GM23338 (cell line): ENCODE results near the gene CHAC1. TPM values are rescaled to one million over a fixed set of nuclear protein-coding genes. Genes with fewer than 3 reads are reported as not detected.

Experiments
- ATAC-seq: fragments of 200-7000 bp; cut with Tn5 transposase; 3 replicates; pipeline ENCODE4 v1.9.1; 2020
- DNase-seq: peaks from one replicate; pipeline ENCODE4 v3.0.0-alpha.2; 2015; ENCODE audit warnings: low spot score
- H2AFZ ChIP-seq: fragments of 200-600 bp; sonication (generic); 2 replicates; pipeline ENCODE4 v1.8.0; 2016; ENCODE audit warnings: antibody characterized with exemption, mild to moderate bottlenecking, moderate library complexity
- H3F3A ChIP-seq: fragments of 200-600 bp; sonication (generic); replicated peaks from 2 replicates; pipeline ENCODE4 v1.8.0; 2017; ENCODE audit warnings: antibody characterized with exemption, mixed run types, low read depth
- H3K27ac ChIP-seq: fragments of 200-600 bp; sonication (generic); 2 replicates; pipeline ENCODE4 v1.6.1; 2016; ENCODE audit warnings: low read depth
- H3K27me3 ChIP-seq: fragments of 200-600 bp; sonication (generic); 2 replicates; pipeline ENCODE4 v1.8.0; 2016; ENCODE audit warnings: mild to moderate bottlenecking, mixed run types, moderate library complexity; ENCODE audit not compliant: insufficient read depth
- H3K36me3 ChIP-seq: fragments of 200-600 bp; sonication (generic); 2 replicates; pipeline ENCODE4 v1.8.0; 2016; ENCODE audit warnings: mild to moderate bottlenecking; ENCODE audit not compliant: insufficient read depth
- H3K4me1 ChIP-seq: fragments of 200-600 bp; sonication (generic); 2 replicates; pipeline ENCODE4 v1.8.0; 2016; ENCODE audit warnings: mild to moderate bottlenecking, moderate library complexity; ENCODE audit not compliant: insufficient read depth
- H3K4me2 ChIP-seq: fragments of 200-600 bp; sonication (generic); 2 replicates; pipeline ENCODE4 v1.7.1; 2017; ENCODE audit warnings: mixed run types
- H3K4me3 ChIP-seq: fragments of 200-600 bp; sonication (generic); 2 replicates; pipeline ENCODE4 v1.6.1; 2016; ENCODE audit warnings: mixed run types
- H3K79me2 ChIP-seq: fragments of 200-600 bp; sonication (generic); replicated peaks from 2 replicates; pipeline ENCODE4 v1.8.0; 2017; ENCODE audit warnings: mild to moderate bottlenecking; ENCODE audit not compliant: insufficient read depth
- H3K9me2 ChIP-seq: fragments of 200-600 bp; sonication (generic); 2 replicates; pipeline ENCODE4 v1.8.0; 2017; ENCODE audit not compliant: insufficient read depth
- H4K20me1 ChIP-seq: fragments of 200-600 bp; sonication (generic); replicated peaks from 2 replicates; pipeline ENCODE4 v1.8.0; 2017; ENCODE audit warnings: mild to moderate bottlenecking; ENCODE audit not compliant: insufficient read depth
- H3K27ac Mint-ChIP-seq: 2 replicates; pipeline ENCODE4 v1.8.0; 2020; ENCODE audit warnings: inconsistent platforms, mild to moderate bottlenecking, moderate library complexity, mixed read lengths
- H3K27me3 Mint-ChIP-seq: 3 replicates; pipeline ENCODE4 v1.8.0; 2022; ENCODE audit warnings: low read depth, mild to moderate bottlenecking, moderate library complexity, mixed read lengths, inconsistent platforms; ENCODE audit not compliant: insufficient read depth, poor library complexity
- H3K36me3 Mint-ChIP-seq: 3 replicates; pipeline ENCODE4 v1.8.0; 2021; ENCODE audit warnings: low read depth, mild to moderate bottlenecking, inconsistent platforms, moderate library complexity, mixed read lengths
- H3K4me1 Mint-ChIP-seq: 3 replicates; pipeline ENCODE4 v1.8.0; 2020; ENCODE audit warnings: mild to moderate bottlenecking, inconsistent platforms, mixed read lengths
- H3K4me3 Mint-ChIP-seq: 3 replicates; pipeline ENCODE4 v1.8.0; 2021; ENCODE audit warnings: moderate library complexity, mild to moderate bottlenecking, inconsistent platforms, mixed read lengths
- H3K9me3 Mint-ChIP-seq: 3 replicates; pipeline ENCODE4 v1.8.0; 2020; ENCODE audit warnings: moderate library complexity, mild to moderate bottlenecking, inconsistent platforms, mixed read lengths
- JUNB ChIP-seq: IDR thresholded peaks from one replicate; pipeline ENCODE4 v1.6.1; 2016; ENCODE audit warnings: antibody characterized with exemption; ENCODE audit not compliant: unreplicated experiment
- STAT1 ChIP-seq: IDR thresholded peaks from one replicate; pipeline ENCODE4 v1.6.1; 2016; ENCODE audit warnings: antibody characterized with exemption; ENCODE audit not compliant: unreplicated experiment
- polyA plus RNA-seq: library from polyadenylated mRNA; unstranded; fragments of >200 nt; fragmentation: Nextera tagmentation; extraction: Ambion mirVana; gene quantifications from 2 replicates; pipeline ENCODE4 v1.2.1, GENCODE V29; 2016
- total RNA-seq: library from RNA; depleted of rRNA; stranded (reverse); fragments of >200 nt; shearing (Covaris generic); gene quantifications from 2 replicates; pipeline ENCODE4 v1.2.3, GENCODE V29; 2014
- TF ChIP-seq, protein P1 (sequence below): fragments of 250-450 bp; sonication (Bioruptor Pico); IDR thresholded peaks from 2 replicates; pipeline ENCODE4 v1.5.0; 2020; ENCODE audit warnings: mild to moderate bottlenecking, moderate library complexity
- TF ChIP-seq, protein P2 (sequence below): IDR thresholded peaks from 2 replicates; pipeline ENCODE4 v1.6.1; 2016; ENCODE audit warnings: antibody characterized with exemption
- TF ChIP-seq, protein P3 (sequence below), 2 experiments: fragments of 200-600 bp in 1 of 2; sonication (generic) in 1 of 2; conservative IDR thresholded peaks; 2 replicates each; pipeline versions ENCODE4 v1.5.1 to v1.6.1; 2016 to 2017; ENCODE audit warnings: antibody characterized with exemption in 2 of 2, low read depth in 2 of 2, mild to moderate bottlenecking in 2 of 2, moderate library complexity in 1 of 2

Gene CHAC1
- total and polyA plus RNA-seq, 2 experiments from 2014 or later, result 73.0 to 124 TPM

DNA sequence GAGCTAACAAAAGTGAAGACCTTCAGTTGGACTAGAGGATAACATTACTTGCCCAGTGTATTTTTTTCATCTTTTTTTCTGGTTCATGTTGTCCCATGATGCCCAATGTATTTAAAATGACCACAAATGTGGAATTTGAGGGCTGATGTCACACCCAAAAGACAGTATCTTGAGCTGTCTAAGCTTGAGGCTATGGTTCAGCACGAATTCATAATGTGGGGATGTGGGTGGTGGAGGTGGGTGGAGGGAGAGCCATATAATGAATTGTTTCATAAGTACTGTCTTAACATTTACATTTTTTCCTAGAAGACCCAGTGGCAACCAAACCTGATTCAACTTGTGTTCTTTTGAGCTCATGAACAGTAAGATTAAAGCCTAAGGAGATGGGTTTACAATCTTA lies 37.5 kb downstream of the CHAC1 start (continued):
- TF ChIP-seq, protein P1, sequence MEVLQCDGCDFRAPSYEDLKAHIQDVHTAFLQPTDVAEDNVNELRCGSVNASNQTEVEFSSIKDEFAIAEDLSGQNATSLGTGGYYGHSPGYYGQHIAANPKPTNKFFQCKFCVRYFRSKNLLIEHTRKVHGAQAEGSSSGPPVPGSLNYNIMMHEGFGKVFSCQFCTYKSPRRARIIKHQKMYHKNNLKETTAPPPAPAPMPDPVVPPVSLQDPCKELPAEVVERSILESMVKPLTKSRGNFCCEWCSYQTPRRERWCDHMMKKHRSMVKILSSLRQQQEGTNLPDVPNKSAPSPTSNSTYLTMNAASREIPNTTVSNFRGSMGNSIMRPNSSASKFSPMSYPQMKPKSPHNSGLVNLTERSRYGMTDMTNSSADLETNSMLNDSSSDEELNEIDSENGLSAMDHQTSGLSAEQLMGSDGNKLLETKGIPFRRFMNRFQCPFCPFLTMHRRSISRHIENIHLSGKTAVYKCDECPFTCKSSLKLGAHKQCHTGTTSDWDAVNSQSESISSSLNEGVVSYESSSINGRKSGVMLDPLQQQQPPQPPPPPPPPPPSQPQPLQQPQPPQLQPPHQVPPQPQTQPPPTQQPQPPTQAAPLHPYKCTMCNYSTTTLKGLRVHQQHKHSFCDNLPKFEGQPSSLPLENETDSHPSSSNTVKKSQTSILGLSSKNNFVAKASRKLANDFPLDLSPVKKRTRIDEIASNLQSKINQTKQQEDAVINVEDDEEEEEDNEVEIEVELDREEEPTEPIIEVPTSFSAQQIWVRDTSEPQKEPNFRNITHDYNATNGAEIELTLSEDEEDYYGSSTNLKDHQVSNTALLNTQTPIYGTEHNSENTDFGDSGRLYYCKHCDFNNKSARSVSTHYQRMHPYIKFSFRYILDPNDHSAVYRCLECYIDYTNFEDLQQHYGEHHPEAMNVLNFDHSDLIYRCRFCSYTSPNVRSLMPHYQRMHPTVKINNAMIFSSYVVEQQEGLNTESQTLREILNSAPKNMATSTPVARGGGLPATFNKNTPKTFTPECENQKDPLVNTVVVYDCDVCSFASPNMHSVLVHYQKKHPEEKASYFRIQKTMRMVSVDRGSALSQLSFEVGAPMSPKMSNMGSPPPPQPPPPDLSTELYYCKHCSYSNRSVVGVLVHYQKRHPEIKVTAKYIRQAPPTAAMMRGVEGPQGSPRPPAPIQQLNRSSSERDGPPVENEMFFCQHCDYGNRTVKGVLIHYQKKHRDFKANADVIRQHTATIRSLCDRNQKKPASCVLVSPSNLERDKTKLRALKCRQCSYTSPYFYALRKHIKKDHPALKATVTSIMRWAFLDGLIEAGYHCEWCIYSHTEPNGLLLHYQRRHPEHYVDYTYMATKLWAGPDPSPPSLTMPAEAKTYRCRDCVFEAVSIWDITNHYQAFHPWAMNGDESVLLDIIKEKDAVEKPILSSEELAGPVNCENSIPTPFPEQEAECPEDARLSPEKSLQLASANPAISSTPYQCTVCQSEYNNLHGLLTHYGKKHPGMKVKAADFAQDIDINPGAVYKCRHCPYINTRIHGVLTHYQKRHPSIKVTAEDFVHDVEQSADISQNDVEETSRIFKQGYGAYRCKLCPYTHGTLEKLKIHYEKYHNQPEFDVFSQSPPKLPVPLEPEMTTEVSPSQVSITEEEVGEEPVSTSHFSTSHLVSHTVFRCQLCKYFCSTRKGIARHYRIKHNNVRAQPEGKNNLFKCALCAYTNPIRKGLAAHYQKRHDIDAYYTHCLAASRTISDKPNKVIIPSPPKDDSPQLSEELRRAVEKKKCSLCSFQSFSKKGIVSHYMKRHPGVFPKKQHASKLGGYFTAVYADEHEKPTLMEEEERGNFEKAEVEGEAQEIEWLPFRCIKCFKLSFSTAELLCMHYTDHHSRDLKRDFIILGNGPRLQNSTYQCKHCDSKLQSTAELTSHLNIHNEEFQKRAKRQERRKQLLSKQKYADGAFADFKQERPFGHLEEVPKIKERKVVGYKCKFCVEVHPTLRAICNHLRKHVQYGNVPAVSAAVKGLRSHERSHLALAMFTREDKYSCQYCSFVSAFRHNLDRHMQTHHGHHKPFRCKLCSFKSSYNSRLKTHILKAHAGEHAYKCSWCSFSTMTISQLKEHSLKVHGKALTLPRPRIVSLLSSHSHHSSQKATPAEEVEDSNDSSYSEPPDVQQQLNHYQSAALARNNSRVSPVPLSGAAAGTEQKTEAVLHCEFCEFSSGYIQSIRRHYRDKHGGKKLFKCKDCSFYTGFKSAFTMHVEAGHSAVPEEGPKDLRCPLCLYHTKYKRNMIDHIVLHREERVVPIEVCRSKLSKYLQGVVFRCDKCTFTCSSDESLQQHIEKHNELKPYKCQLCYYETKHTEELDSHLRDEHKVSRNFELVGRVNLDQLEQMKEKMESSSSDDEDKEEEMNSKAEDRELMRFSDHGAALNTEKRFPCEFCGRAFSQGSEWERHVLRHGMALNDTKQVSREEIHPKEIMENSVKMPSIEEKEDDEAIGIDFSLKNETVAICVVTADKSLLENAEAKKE, result no peak
- TF ChIP-seq, protein P2, sequence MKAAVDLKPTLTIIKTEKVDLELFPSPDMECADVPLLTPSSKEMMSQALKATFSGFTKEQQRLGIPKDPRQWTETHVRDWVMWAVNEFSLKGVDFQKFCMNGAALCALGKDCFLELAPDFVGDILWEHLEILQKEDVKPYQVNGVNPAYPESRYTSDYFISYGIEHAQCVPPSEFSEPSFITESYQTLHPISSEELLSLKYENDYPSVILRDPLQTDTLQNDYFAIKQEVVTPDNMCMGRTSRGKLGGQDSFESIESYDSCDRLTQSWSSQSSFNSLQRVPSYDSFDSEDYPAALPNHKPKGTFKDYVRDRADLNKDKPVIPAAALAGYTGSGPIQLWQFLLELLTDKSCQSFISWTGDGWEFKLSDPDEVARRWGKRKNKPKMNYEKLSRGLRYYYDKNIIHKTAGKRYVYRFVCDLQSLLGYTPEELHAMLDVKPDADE, result no peak
- TF ChIP-seq, protein P3, sequence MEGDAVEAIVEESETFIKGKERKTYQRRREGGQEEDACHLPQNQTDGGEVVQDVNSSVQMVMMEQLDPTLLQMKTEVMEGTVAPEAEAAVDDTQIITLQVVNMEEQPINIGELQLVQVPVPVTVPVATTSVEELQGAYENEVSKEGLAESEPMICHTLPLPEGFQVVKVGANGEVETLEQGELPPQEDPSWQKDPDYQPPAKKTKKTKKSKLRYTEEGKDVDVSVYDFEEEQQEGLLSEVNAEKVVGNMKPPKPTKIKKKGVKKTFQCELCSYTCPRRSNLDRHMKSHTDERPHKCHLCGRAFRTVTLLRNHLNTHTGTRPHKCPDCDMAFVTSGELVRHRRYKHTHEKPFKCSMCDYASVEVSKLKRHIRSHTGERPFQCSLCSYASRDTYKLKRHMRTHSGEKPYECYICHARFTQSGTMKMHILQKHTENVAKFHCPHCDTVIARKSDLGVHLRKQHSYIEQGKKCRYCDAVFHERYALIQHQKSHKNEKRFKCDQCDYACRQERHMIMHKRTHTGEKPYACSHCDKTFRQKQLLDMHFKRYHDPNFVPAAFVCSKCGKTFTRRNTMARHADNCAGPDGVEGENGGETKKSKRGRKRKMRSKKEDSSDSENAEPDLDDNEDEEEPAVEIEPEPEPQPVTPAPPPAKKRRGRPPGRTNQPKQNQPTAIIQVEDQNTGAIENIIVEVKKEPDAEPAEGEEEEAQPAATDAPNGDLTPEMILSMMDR (conservative IDR thresholded peaks at IDR 0.05; ENCODE audit: low read depth in 2 of 2), result no peak
- no peak for TF ChIP-seq JUNB

DNA sequence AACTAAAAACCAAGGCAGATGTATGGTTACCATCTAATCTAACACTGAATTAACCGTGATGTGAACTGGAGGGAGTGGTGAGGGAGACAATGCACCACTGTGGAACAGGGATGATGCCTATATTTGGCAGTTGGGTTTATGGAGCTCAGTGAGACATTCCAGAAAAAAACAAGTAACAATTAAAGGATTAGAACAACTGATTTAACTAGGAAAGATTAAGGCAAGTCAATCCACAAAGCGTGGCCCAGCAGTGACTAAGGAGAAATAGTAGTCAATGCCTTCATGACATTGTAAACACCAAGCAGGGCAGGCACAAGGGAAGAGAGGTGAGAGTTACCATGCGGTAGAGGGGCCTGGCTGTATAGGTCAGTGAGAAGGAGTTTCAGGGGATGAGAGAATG lies 38.1 kb downstream of the CHAC1 start:
- H3K79me2 ChIP-seq, result no peaks in the 10 kb centered on the region
- ATAC-seq (no peak), DNase-seq (no peak)
- H3K27ac Mint-ChIP-seq, result no peak overlapping the region
- H3K4me2 ChIP-seq, result no peak overlapping the region
- peaks cover 59% of the 10 kb centered on the region for H3K36me3 Mint-ChIP-seq
- 0 out of 2 replicates have a peak, but pooled peaks cover 6% of the 10 kb centered on the region for H3F3A ChIP-seq
- no peak overlapping the region for H3K4me3 ChIP-seq
- no peak overlapping the region for H3K27ac ChIP-seq
- H3K9me2 ChIP-seq, result no peaks in the 10 kb centered on the region
- H3K4me1 Mint-ChIP-seq, result peaks cover 15% of the 10 kb centered on the region
- H3K4me3 Mint-ChIP-seq, result no peak overlapping the region
- no peaks in the 10 kb centered on the region for H3K9me3 Mint-ChIP-seq
- H3K4me1 ChIP-seq, result peaks cover 12% of the 10 kb centered on the region; the same call in 1 of the 2 replicates
- H3K27me3 Mint-ChIP-seq, result peaks cover 1% of the 10 kb centered on the region
- 0 out of 2 replicates have a peak, but pooled peaks cover 3% of the 10 kb centered on the region for H4K20me1 ChIP-seq
- H3K27me3 ChIP-seq, result no peaks in the 10 kb centered on the region
- peaks cover 30% of the 10 kb centered on the region for H3K36me3 ChIP-seq
- no peak overlapping the region for H2AFZ ChIP-seq
- TF ChIP-seq STAT1, result no peak
- TF ChIP-seq, protein P1, result no peak
